K562 (cell line): ENCODE results near the gene THAP11. TPM values are rescaled to one million over a fixed set of nuclear protein-coding genes. Genes with fewer than 3 reads are reported as not detected.
"Not testable (repeated sequence)": the region's sequence is repeated elsewhere in the genome, so short reads cannot be mapped to it uniquely, and the experiment has no call there.

Source experiments
- ATAC-seq: fragments of 200-7000 bp; cut with Tn5 transposase; 3 replicates; pipeline ENCODE4 v1.9.1; 2020; ENCODE audit warnings: moderate library complexity
- BruUV-seq: library from RNA; stranded (reverse); fragments of 400-500 nt; replicated peaks from 2 replicates; lab custom pipeline; 2021; lab: Mats Ljungman, UMichigan
- CTCF ChIA-PET: fragments of 300-600 bp; formaldehyde crosslinking; extraction: SDS; loops from one replicate; lab custom pipeline; 2021; ENCODE audit warnings: low intra/inter-chr PET ratio; lab: Yijun Ruan, JAX
- POLR2A ChIA-PET: fragments of 300-600, 350-650 bp; sonication (Branson Sonifier 250); formaldehyde crosslinking; extraction: SDS; loops from one replicate; lab custom pipeline; 2021; ENCODE audit warnings: antibody characterized with exemption, inconsistent platforms; lab: Yijun Ruan, JAX
- DNase-seq, 4 experiments: peaks; one replicate each; pipeline versions ENCODE4 v3.0.0 to v3.0.0-alpha.2; 2011 to 2018; ENCODE audit warnings: low spot score in 3 of 4, mixed read lengths in 3 of 4; ENCODE audit errors: extremely low read depth in 1 of 4
- FAIRE-seq: peaks from 2 replicates; lab custom pipeline; 2011; peaks lifted over from hg19 to GRCh38; lab: Jason Lieb, UNC
- H2AFZ ChIP-seq: 2 replicates; pipeline ENCODE4 v1.6.0; 2011; ENCODE audit warnings: low read depth, low read length, control low read depth, inconsistent platforms
- H3K27ac ChIP-seq: fragments of 200-600 bp; 3 replicates; pipeline ENCODE4 v1.8.0; 2011; ENCODE audit warnings: low read depth, mild to moderate bottlenecking, control low read depth, inconsistent platforms, low read length, moderate library complexity, mixed read lengths; ENCODE audit errors: extremely low read depth
- H3K27me3 ChIP-seq, 2 experiments: fragments of 300-600 bp in 1 of 2; 2 replicates in 1 of 2; 3 replicates in 1 of 2; pipeline versions ENCODE4 v1.6.0 to v1.8.0; 2011; ENCODE audit warnings: inconsistent platforms in 2 of 2, low read length in 2 of 2, mild to moderate bottlenecking in 1 of 2, mixed read lengths in 1 of 2, moderate library complexity in 1 of 2; ENCODE audit not compliant: control insufficient read depth in 2 of 2, insufficient read depth in 2 of 2
- H3K36me3 ChIP-seq: fragments of 300-600 bp; 3 replicates; pipeline ENCODE4 v1.8.0; 2011; ENCODE audit warnings: mild to moderate bottlenecking, low read length, inconsistent platforms; ENCODE audit not compliant: control insufficient read depth, insufficient read depth
- H3K4me1 ChIP-seq, 2 experiments: fragments of 200-600 bp in 1 of 2; replicated peaks in 1 of 2; 2 replicates in 1 of 2; 3 replicates in 1 of 2; pipeline versions ENCODE4 v1.5.1 to v1.8.0; 2011; ENCODE audit warnings: inconsistent platforms in 2 of 2, low read length in 2 of 2, mild to moderate bottlenecking in 1 of 2, mixed read lengths in 1 of 2, moderate library complexity in 1 of 2; ENCODE audit not compliant: control insufficient read depth in 2 of 2, insufficient read depth in 2 of 2
- H3K4me2 ChIP-seq: 2 replicates; pipeline ENCODE4 v1.6.1; 2011; ENCODE audit warnings: low read length, control low read depth, inconsistent platforms, mixed read lengths; ENCODE audit not compliant: insufficient read depth
- H3K4me3 ChIP-seq: fragments of 200-600 bp; sonication (generic), shearing (Covaris generic); 2 replicates; pipeline ENCODE4 v1.5.1; 2016; ENCODE audit warnings: control low read depth, inconsistent platforms
- H3K79me2 ChIP-seq: fragments of 200-600 bp; 3 replicates; pipeline ENCODE4 v1.8.0; 2011; ENCODE audit warnings: low read length, inconsistent platforms; ENCODE audit not compliant: control insufficient read depth, insufficient read depth
- H3K9ac ChIP-seq, 2 experiments: 2 replicates each; pipeline versions ENCODE4 v1.6.0 to v1.6.1; 2011; ENCODE audit warnings: low read depth in 2 of 2, low read length in 2 of 2, control low read depth in 1 of 2, inconsistent platforms in 1 of 2, mild to moderate bottlenecking in 1 of 2, mixed read lengths in 1 of 2; ENCODE audit not compliant: insufficient read depth in 1 of 2
- H3K9me1 ChIP-seq: one replicate; pipeline ENCODE4 v1.6.0; 2011; ENCODE audit warnings: inconsistent platforms, mild to moderate bottlenecking, low read length, moderate library complexity; ENCODE audit not compliant: control insufficient read depth, insufficient read depth
- H3K9me3 ChIP-seq: replicated peaks from 2 replicates; pipeline ENCODE4 v1.5.1; 2011; ENCODE audit warnings: low read depth, low read length, inconsistent platforms; ENCODE audit not compliant: control insufficient read depth, insufficient read depth
- H4K20me1 ChIP-seq: replicated peaks from 2 replicates; pipeline ENCODE4 v1.6.1; 2011; ENCODE audit warnings: low read length, inconsistent platforms, mixed read lengths; ENCODE audit not compliant: control insufficient read depth, insufficient read depth
- ATF7 ChIP-seq: fragments of 450-650 bp; IDR thresholded peaks from 2 replicates; pipeline ENCODE4 v1.7.1; 2014; ENCODE audit warnings: mild to moderate bottlenecking, moderate library complexity
- CHD2 ChIP-seq: IDR thresholded peaks from 2 replicates; pipeline ENCODE4 v1.6.1; 2011; ENCODE audit warnings: low read depth, low read length
- ETV5 ChIP-seq: sonication (generic); formaldehyde crosslinking; IDR thresholded peaks from 2 replicates; pipeline ENCODE4 v1.4.0; 2020; ENCODE audit warnings: low read depth, mild to moderate bottlenecking, missing genetic modification reagents
- U2AF2 ChIP-seq: fragments of 200-400 bp; formaldehyde crosslinking; optimal IDR thresholded peaks from 2 replicates; pipeline ENCODE3; 2017; ENCODE audit warnings: low read depth, mild to moderate bottlenecking, low read length
- ZNF217 ChIP-seq: sonication (generic); formaldehyde crosslinking; IDR thresholded peaks from 2 replicates; pipeline ENCODE4 v1.8.0; 2022; ENCODE audit warnings: mild to moderate bottlenecking, missing genetic modification reagents
- ZNF316 ChIP-seq: fragments of 450-650 bp; IDR thresholded peaks from 2 replicates; pipeline ENCODE4 v1.6.1; 2016
- ZNF398 ChIP-seq: fragments of 250-450 bp; sonication (Bioruptor Pico); IDR thresholded peaks from 2 replicates; pipeline ENCODE4 v1.8.0; 2021; ENCODE audit warnings: moderate library complexity, mild to moderate bottlenecking, inconsistent platforms
- ZNF644 ChIP-seq: fragments of 200-800 bp; sonication (Bioruptor generic); IDR thresholded peaks from 2 replicates; pipeline ENCODE4 v1.6.1; 2016; ENCODE audit warnings: low read depth, missing genetic modification characterization, missing compliant biosample characterization
- ZNF77 ChIP-seq: fragments of 250-450 bp; sonication (Bioruptor Pico); IDR thresholded peaks from 2 replicates; pipeline ENCODE4 v1.5.0; 2020
- WGBS: fragments of 100-300 bp; shearing (Covaris generic); methylation state at CpG from one replicate; pipeline ENCODE4 v1.1.6; 2016; ENCODE audit warnings: low coverage, mixed read lengths; ENCODE audit not compliant: insufficient coverage; ENCODE audit errors: missing lambda C conversion rate; 5-methylcytosine and 5-hydroxymethylcytosine counted together
- in situ Hi-C: fragments of 300-500 bp; cut with MboI; formaldehyde crosslinking; loops from 4 replicates; pipeline ENCODE4 v1.15.0; 2018; ENCODE audit warnings: inconsistent platforms, mixed read lengths
- intact Hi-C: fragments of 100-400 bp; cut with micrococcal nuclease; formaldehyde crosslinking; loops from 2 replicates; pipeline ENCODE4 v1.14.2; 2022
- polyA plus RNA-seq, 8 experiments: library from polyadenylated mRNA; depleted of rRNA in 4 of 8; stranded (reverse) in 5 of 8; unstranded in 3 of 8; fragments of >200 nt; fragmentation: Nextera tagmentation in 2 of 8; fragmentation: Illumina TruSeq in 1 of 8; extraction: Ambion mirVana in 2 of 8; extraction: Trizol in 1 of 8; gene quantifications; 2 replicates each; pipeline versions ENCODE4 v1.2.1 to v1.2.3, GENCODE V29; 2011 to 2014; ENCODE audit warnings: inconsistent platforms in 1 of 8, missing spikeins in 1 of 8
- total RNA-seq, 7 experiments: library from RNA; depleted of rRNA in 6 of 7; stranded (reverse); fragments of >200 nt in 6 of 7; fragmentation: Illumina TruSeq in 2 of 7; extraction: Trizol in 2 of 7; gene quantifications; 2 replicates each; pipeline versions ENCODE4 v1.2.1 to v1.2.3, GENCODE V29; 2011 to 2021; ENCODE audit warnings: low replicate concordance in 1 of 7
- TF ChIP-seq, protein P1 (sequence below): fragments of 250-450 bp; sonication (Bioruptor Pico); IDR thresholded peaks from 2 replicates; pipeline ENCODE4 v1.8.0; 2022; ENCODE audit warnings: inconsistent platforms

Gene THAP11
- total and polyA plus RNA-seq, 9 of the 15 experiments (the other 6 are each of a cell fraction or from before 2014, with no cell fraction given), result 2.4 to 31.6 (median 21.4) TPM

- Histone ChIP-seq H3K36me3 (peaks cover 80% of the 10 kb centered on the region; the same call in 2 of the 3 replicates), H4K20me1 (peaks cover 27% of the 10 kb centered on the region), H3K9ac (peak overlapping the region in 1 of 2 experiments; percentile 31; a peak in 1 of 4 replicates), H3K4me1 (peaks cover 10 to 11% of the 10 kb centered on the region in 2 experiments; a peak in 4 of 5 replicates), H3K79me2 (peaks cover 58% of the 10 kb centered on the region)
- DNase-seq, H3K9me1 ChIP-seq, intact Hi-C loops, H3K27me3 ChIP-seq, H3K9me3 ChIP-seq, ATAC-seq, FAIRE-seq, in situ Hi-C loops, H3K4me2 ChIP-seq, BruUV-seq, H3K27ac ChIP-seq, H3K4me3 ChIP-seq, H2AFZ ChIP-seq: not testable (repeated sequence)
- ChIA-PET POLR2A (interaction anchor here (0.6 to 1.3 kb wide), 4 partner anchors 10 to 229 kb away, joined by 3 to 4 read pairs (median 4); no protein-coding TSS in a partner anchor), CTCF (interaction anchor here (1.7 kb wide), 1 partner anchor 47 kb away, joined by 13 read pairs; no protein-coding TSS in a partner anchor)
- WGBS, result 89% methylated on average over 5 of the region's 6 CpGs
Measured at GRCh38 chr16:67864044-67864443, 21.9 kb downstream of the THAP11 start.

DNA sequence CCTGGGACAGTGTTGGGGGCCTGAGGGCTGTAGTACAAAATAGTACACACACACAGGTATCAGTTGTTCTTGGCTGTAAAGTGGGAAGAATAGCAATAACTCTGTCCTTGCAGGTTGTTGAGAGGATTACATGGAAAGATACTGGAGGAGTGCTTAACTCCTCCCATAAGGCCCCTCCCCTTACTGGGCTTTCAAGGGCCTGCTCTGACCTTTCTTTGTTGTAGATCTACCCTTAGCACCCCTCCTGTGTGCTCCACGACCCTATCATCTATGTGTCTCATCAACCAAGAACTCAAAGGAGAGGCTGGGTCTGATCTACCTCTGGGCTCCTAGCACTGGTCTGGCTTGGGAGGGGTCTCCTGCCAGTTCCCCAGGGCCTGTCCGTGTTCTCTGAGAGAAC, 22.5 kb downstream of the THAP11 start:
- Histone ChIP-seq H3K9me3 (no peaks in the 10 kb centered on the region), H3K4me1 (peaks cover 10 to 11% of the 10 kb centered on the region in 2 experiments; a peak in 4 of 5 replicates), H3K27ac (no peak overlapping the region), H3K27me3 (no peaks in the 10 kb centered on the region), H3K4me3 (no peak overlapping the region), H3K36me3 (peaks cover 84% of the 10 kb centered on the region; the same call in 2 of the 3 replicates), H3K9me1 (no peaks in the 10 kb centered on the region), H3K79me2 (peaks cover 53% of the 10 kb centered on the region), H2AFZ (no peak overlapping the region), H3K9ac (no peak overlapping the region), H3K4me2 (no peak overlapping the region), H4K20me1 (peaks cover 27% of the 10 kb centered on the region)
- no peak for DNase-seq
- CTCF ChIA-PET, result interaction anchor here (0.6 to 1.7 kb wide), 3 partner anchors 23 to 192 kb away, joined by 3 to 13 read pairs (median 4); no protein-coding TSS in a partner anchor
- intact Hi-C loops, result no loop called here
- in situ Hi-C loops, result no loop called here
- 60% methylated on average over 2 of the region's 2 CpGs for WGBS
- peak; percentile 59; the same call in 2 of the 3 replicates for ATAC-seq
- FAIRE-seq, result no peak
- no TSS peak for BruUV-seq
- POLR2A ChIA-PET, result interaction anchor here (0.7 kb wide), 1 partner anchor 12 kb away, joined by 3 read pairs; no protein-coding TSS in a partner anchor
- TF ChIP-seq ZNF316 (no peak), ETV5 (no peak), ZNF217 (CRISPR knock-in tag) (no peak), ZNF644 (tag) (no peak), U2AF2 (no peak), CHD2 (no peak), ZNF77 (CRISPR knock-in tag) (no peak), ATF7 (no peak), ZNF398 (CRISPR knock-in tag) (no peak)
- TF ChIP-seq, protein P1, sequence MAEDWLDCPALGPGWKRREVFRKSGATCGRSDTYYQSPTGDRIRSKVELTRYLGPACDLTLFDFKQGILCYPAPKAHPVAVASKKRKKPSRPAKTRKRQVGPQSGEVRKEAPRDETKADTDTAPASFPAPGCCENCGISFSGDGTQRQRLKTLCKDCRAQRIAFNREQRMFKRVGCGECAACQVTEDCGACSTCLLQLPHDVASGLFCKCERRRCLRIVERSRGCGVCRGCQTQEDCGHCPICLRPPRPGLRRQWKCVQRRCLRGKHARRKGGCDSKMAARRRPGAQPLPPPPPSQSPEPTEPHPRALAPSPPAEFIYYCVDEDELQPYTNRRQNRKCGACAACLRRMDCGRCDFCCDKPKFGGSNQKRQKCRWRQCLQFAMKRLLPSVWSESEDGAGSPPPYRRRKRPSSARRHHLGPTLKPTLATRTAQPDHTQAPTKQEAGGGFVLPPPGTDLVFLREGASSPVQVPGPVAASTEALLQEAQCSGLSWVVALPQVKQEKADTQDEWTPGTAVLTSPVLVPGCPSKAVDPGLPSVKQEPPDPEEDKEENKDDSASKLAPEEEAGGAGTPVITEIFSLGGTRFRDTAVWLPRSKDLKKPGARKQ (CRISPR knock-in tag), result no peak
